Activated T-cell treated with anti-CD3 and anti-CD28 coated beads, Interleukin-2, amount 50 U/mL, for 1 hour (primary cell): Measurements from ENCODE around the gene OGFOD3.
A peak's percentile ranks its signal among the peaks of the same experiment; 100 is the strongest.
"Not testable (repeated sequence)": the region's sequence is repeated elsewhere in the genome, so short reads cannot be mapped to it uniquely, and the experiment has no call there.

Experiments
- DNase-seq: peaks from one replicate; pipeline ENCODE4 v3.0.0-alpha.2; 2020

The OGFOD3 gene

GRCh38 chr17:82418001-82418986 is at the start of gene OGFOD3, which contains the start of gene HEXD:
Gene OGFOD3 (minus strand): TSS chr17:82418586. CDS start chr17:82418485, 101 bp downstream.
Gene HEXD (plus strand): TSS chr17:82418347. CDS start chr17:82419800, 1,453 bp downstream.
- DNase-seq = peak; percentile 95

GRCh38 chr17:82465023-82465603 is 46.7 kb upstream of the OGFOD3 start:
- DNase-seq = no peak

GRCh38 chr17:82464567-82464929 is 46.2 kb upstream of the OGFOD3 start:
- no peak for DNase-seq

- DNase-seq = no peak
Observed at GRCh38 chr17:82463925-82464566, 45.7 kb upstream of the OGFOD3 start.

GRCh38 chr17:82463391-82463790 is 45.0 kb upstream of the OGFOD3 start:
- DNase-seq = no peak

GRCh38 chr17:82461827-82462524 is 43.6 kb upstream of the OGFOD3 start:
- DNase-seq = no peak

- DNase-seq = not testable (repeated sequence)
Observed at GRCh38 chr17:82459936-82460335, 41.5 kb upstream of the OGFOD3 start.

GRCh38 chr17:82458885-82459424 is 40.6 kb upstream of the OGFOD3 start:
- DNase-seq = no peak

GRCh38 chr17:82458179-82458884 is 39.9 kb upstream of the OGFOD3 start, which contains the start of gene NARF:
Gene NARF (plus strand): TSS chr17:82458741. CDS start chr17:82458804, 63 bp downstream.
- DNase-seq = peak; percentile 95

- DNase-seq = no peak
Observed at GRCh38 chr17:82457929-82458178, 39.5 kb upstream of the OGFOD3 start.

- no peak for DNase-seq
Observed at GRCh38 chr17:82457073-82457928, 38.9 kb upstream of the OGFOD3 start.

GRCh38 chr17:82453706-82454105 is 35.3 kb upstream of the OGFOD3 start:
- not testable (repeated sequence) for DNase-seq

GRCh38 chr17:82453151-82453550 is 34.8 kb upstream of the OGFOD3 start:
- not testable (repeated sequence) for DNase-seq

- DNase-seq = no peak
Observed at GRCh38 chr17:82452162-82452561, 33.8 kb upstream of the OGFOD3 start.

- peak; percentile 96 for DNase-seq
Observed at GRCh38 chr17:82450357-82451106, 32.1 kb upstream of the OGFOD3 start, which contains the start of gene CYBC1. Gene CYBC1 (minus strand): TSS chr17:82450752. CDS start chr17:82449254, 1,498 bp downstream.

- DNase-seq = peak; percentile 57
Observed at GRCh38 chr17:82449883-82450356, 31.5 kb upstream of the OGFOD3 start.

GRCh38 chr17:82449131-82449882 is 30.9 kb upstream of the OGFOD3 start:
- DNase-seq = peak; percentile 72

GRCh38 chr17:82447876-82448275 is 29.5 kb upstream of the OGFOD3 start:
- no peak for DNase-seq

GRCh38 chr17:82446649-82447048 is 28.3 kb upstream of the OGFOD3 start:
- DNase-seq = no peak
